AG04450 (cell line): Measurements from ENCODE around the gene C10orf143. TPM values are rescaled to one million over a fixed set of nuclear protein-coding genes. Genes with fewer than 3 reads are reported as not detected.

Source experiments
- CTCF ChIA-PET: fragments of 300-600, 350-600 bp; formaldehyde crosslinking; extraction: SDS; loops from one replicate; lab custom pipeline; 2022; ENCODE audit warnings: antibody characterized with exemption, inconsistent platforms; lab: Charles Lee
- POLR2A ChIA-PET: fragments of 350-600 bp; formaldehyde crosslinking; extraction: SDS; loops from one replicate; lab custom pipeline; 2021; ENCODE audit warnings: antibody characterized with exemption, inconsistent platforms; lab: Yijun Ruan, JAX
- DNase-seq: peaks from one replicate; pipeline ENCODE4 v3.0.0-alpha.2; 2011; ENCODE audit warnings: low read depth, low spot score
- H3K27ac ChIP-seq: one replicate; pipeline ENCODE4 v1.5.1; 2012; ENCODE audit warnings: low read depth, low read length, control low read depth
- H3K27me3 ChIP-seq: one replicate; pipeline ENCODE4 v1.6.0; 2012; ENCODE audit warnings: low read length; ENCODE audit not compliant: control insufficient read depth, insufficient read depth
- H3K4me3 ChIP-seq: 2 replicates; pipeline ENCODE4 v1.5.1; 2011; ENCODE audit warnings: mild to moderate bottlenecking, low read depth, low read length, control low read depth
- H3K9me3 ChIP-seq: 2 replicates; pipeline ENCODE4 v1.5.1; 2012; ENCODE audit warnings: low read length; ENCODE audit not compliant: control insufficient read depth, insufficient read depth
- CTCF ChIP-seq: IDR thresholded peaks from 2 replicates; pipeline ENCODE4 v1.5.1; 2011; ENCODE audit warnings: low read depth, low read length, control low read depth, inconsistent platforms
- polyA plus RNA-seq: library from polyadenylated mRNA; depleted of rRNA; stranded (reverse); fragments of >200 nt; gene quantifications from 2 replicates; pipeline ENCODE4 v1.2.3, GENCODE V29; 2011

Gene C10orf143
- polyA plus RNA-seq, 1 experiment: 1.9 TPM

GRCh38 chr10:130044067-130045061, 66.3 kb downstream of the C10orf143 start:
- no peak for DNase-seq
- no peak for TF ChIP-seq CTCF
- POLR2A ChIA-PET: no interaction called here
- CTCF ChIA-PET: no interaction called here
- peaks cover 20% of the 10 kb centered on the region for H3K9me3 ChIP-seq
- no peak overlapping the region for H3K4me3 ChIP-seq
- H3K27ac ChIP-seq: no peak overlapping the region
- no peaks in the 10 kb centered on the region for H3K27me3 ChIP-seq

- no peak for TF ChIP-seq CTCF
- H3K27me3 ChIP-seq: no peaks in the 10 kb centered on the region
- H3K27ac ChIP-seq: no peak overlapping the region
- ChIA-PET CTCF (no interaction called here), POLR2A (no interaction called here)
- peaks cover 16% of the 10 kb centered on the region for H3K9me3 ChIP-seq
- no peak for DNase-seq
- H3K4me3 ChIP-seq: no peak overlapping the region
These were observed 67.1 kb downstream of the C10orf143 start for GRCh38 chr10:130043491-130043890.

- POLR2A ChIA-PET: no interaction called here
- DNase-seq: no peak
- TF ChIP-seq CTCF: no peak
- H3K27me3 ChIP-seq: no peaks in the 10 kb centered on the region
- CTCF ChIA-PET: no interaction called here
- H3K9me3 ChIP-seq: peaks cover 16% of the 10 kb centered on the region
- H3K27ac ChIP-seq: no peak overlapping the region
- no peak overlapping the region for H3K4me3 ChIP-seq
These were observed 68.2 kb downstream of the C10orf143 start for GRCh38 chr10:130042381-130042780.

- Histone ChIP-seq H3K4me3 (no peak overlapping the region), H3K27ac (no peak overlapping the region), H3K27me3 (no peaks in the 10 kb centered on the region), H3K9me3 (peaks cover 15% of the 10 kb centered on the region)
- no peak for TF ChIP-seq CTCF
- ChIA-PET POLR2A (no interaction called here), CTCF (no interaction called here)
- DNase-seq: no peak
These were observed 68.9 kb downstream of the C10orf143 start for GRCh38 chr10:130041451-130042371.
